SK-N-SH treated with all-trans-retinoic acid at 6 μM for 48 hours (cell line): Measurements from ENCODE around the gene CNTROB.
"Not testable (repeated sequence)": the region's sequence is repeated elsewhere in the genome, so short reads cannot be mapped to it uniquely, and the experiment has no call there.

Experiments
- ATAC-seq: fragments of 200-7000 bp; cut with Tn5 transposase; 3 replicates; pipeline ENCODE4 v1.9.1; 2020; ENCODE audit warnings: mild to moderate bottlenecking, moderate library complexity
- ARNTL ChIP-seq: fragments of 450-650 bp; formaldehyde crosslinking; IDR thresholded peaks from 2 replicates; pipeline ENCODE4 v1.5.0; 2020; ENCODE audit warnings: low read depth, mild to moderate bottlenecking, moderate library complexity, borderline replicate concordance
- BACH2 ChIP-seq: fragments of 250-450 bp; sonication (Bioruptor Pico); IDR thresholded peaks from 2 replicates; pipeline ENCODE4 v1.9.0; 2021; ENCODE audit warnings: mild to moderate bottlenecking, borderline replicate concordance
- CREB5 ChIP-seq: fragments of 250-450 bp; sonication (Bioruptor Pico); IDR thresholded peaks from 2 replicates; pipeline ENCODE4 v1.5.1; 2020; ENCODE audit warnings: low read depth, mild to moderate bottlenecking, moderate library complexity
- CSDC2 ChIP-seq: fragments of 250-450 bp; sonication (Bioruptor Pico); IDR thresholded peaks from 2 replicates; pipeline ENCODE4 v1.5.0; 2020; ENCODE audit warnings: mild to moderate bottlenecking, moderate library complexity
- CSRNP3 ChIP-seq: fragments of 250-450 bp; sonication (Bioruptor Pico); IDR thresholded peaks from 2 replicates; pipeline ENCODE4 v1.5.1; 2021; ENCODE audit warnings: mild to moderate bottlenecking, moderate library complexity
- ESRRG ChIP-seq: fragments of 250-450 bp; sonication (Bioruptor Pico); IDR thresholded peaks from 2 replicates; pipeline ENCODE4 v1.6.1; 2021; ENCODE audit warnings: mild to moderate bottlenecking
- GLIS3 ChIP-seq: fragments of 250-450 bp; sonication (Bioruptor Pico); IDR thresholded peaks from 2 replicates; pipeline ENCODE4 v1.5.0; 2020; ENCODE audit warnings: mild to moderate bottlenecking, moderate library complexity
- ISL1 ChIP-seq: fragments of 250-450 bp; sonication (Bioruptor Pico); IDR thresholded peaks from 2 replicates; pipeline ENCODE4 v2.1.2; 2022; ENCODE audit warnings: mild to moderate bottlenecking, moderate library complexity
- OSR1 ChIP-seq: fragments of 250-450 bp; sonication (Bioruptor Pico); IDR thresholded peaks from 2 replicates; pipeline ENCODE4 v1.8.0; 2022; ENCODE audit warnings: moderate library complexity, mild to moderate bottlenecking, inconsistent platforms
- PATZ1 ChIP-seq: fragments of 250-450 bp; sonication (Bioruptor Pico); IDR thresholded peaks from 2 replicates; pipeline ENCODE4 v1.8.0; 2020; ENCODE audit warnings: mild to moderate bottlenecking, moderate library complexity, borderline replicate concordance
- POU6F1 ChIP-seq: fragments of 250-450 bp; sonication (Bioruptor Pico); IDR thresholded peaks from 2 replicates; pipeline ENCODE4 v1.8.0; 2021; ENCODE audit warnings: low read depth, mild to moderate bottlenecking, moderate library complexity, borderline replicate concordance
- PPARA ChIP-seq: fragments of 250-450 bp; sonication (Bioruptor Pico); IDR thresholded peaks from 2 replicates; pipeline ENCODE4 v1.5.0; 2020; ENCODE audit warnings: mild to moderate bottlenecking, borderline replicate concordance
- RARB ChIP-seq: fragments of 250-450 bp; sonication (Bioruptor Pico); IDR thresholded peaks from 2 replicates; pipeline ENCODE4 v1.8.0; 2021; ENCODE audit warnings: mild to moderate bottlenecking, moderate library complexity
- SNAI2 ChIP-seq: fragments of 250-450 bp; sonication (Bioruptor Pico); IDR thresholded peaks from 2 replicates; pipeline ENCODE4 v1.5.0; 2020; ENCODE audit warnings: mild to moderate bottlenecking, moderate library complexity
- TCF4 ChIP-seq: fragments of 250-450 bp; sonication (Bioruptor Pico); IDR thresholded peaks from 2 replicates; pipeline ENCODE4 v1.8.0; 2021; ENCODE audit warnings: mild to moderate bottlenecking, moderate library complexity, borderline replicate concordance
- TSHZ2 ChIP-seq: fragments of 250-450 bp; sonication (Bioruptor Pico); IDR thresholded peaks from 2 replicates; pipeline ENCODE4 v1.5.0; 2020; ENCODE audit warnings: mild to moderate bottlenecking, moderate library complexity
- ZC3H10 ChIP-seq: fragments of 250-450 bp; sonication (Bioruptor Pico); IDR thresholded peaks from 2 replicates; pipeline ENCODE4 v1.5.1; 2021; ENCODE audit warnings: mild to moderate bottlenecking, moderate library complexity
- ZFP3 ChIP-seq: fragments of 250-450 bp; sonication (Bioruptor Pico); IDR thresholded peaks from 2 replicates; pipeline ENCODE4 v1.5.0; 2020; ENCODE audit warnings: mild to moderate bottlenecking, moderate library complexity
- ZFP30 ChIP-seq: fragments of 450-650 bp; formaldehyde crosslinking; IDR thresholded peaks from 2 replicates; pipeline ENCODE4 v1.5.0; 2022; ENCODE audit warnings: mild to moderate bottlenecking, moderate library complexity
- ZNF565 ChIP-seq: fragments of 450-650 bp; formaldehyde crosslinking; conservative IDR thresholded peaks from 2 replicates; pipeline ENCODE4 v1.5.0; 2020; ENCODE audit warnings: low read depth, mild to moderate bottlenecking, moderate library complexity
- ZNF8 ChIP-seq: fragments of 450-650 bp; formaldehyde crosslinking; IDR thresholded peaks from 2 replicates; pipeline ENCODE4 v1.5.0; 2020; ENCODE audit warnings: mild to moderate bottlenecking, moderate library complexity

Gene CNTROB

GRCh38 chr17:7947651-7948050 lies 15.6 kb downstream of the CNTROB start:
- TF ChIP-seq ZFP3 (CRISPR knock-in tag), result no peak
- no peak for TF ChIP-seq PATZ1 (CRISPR knock-in tag)
- no peak for TF ChIP-seq CSRNP3 (CRISPR knock-in tag)
- TF ChIP-seq TSHZ2 (CRISPR knock-in tag), result no peak
- no peak for TF ChIP-seq GLIS3
- TF ChIP-seq ESRRG (CRISPR knock-in tag), result no peak
- no peak for TF ChIP-seq ZNF8
- TF ChIP-seq SNAI2, result no peak
- no peak for TF ChIP-seq BACH2
- TF ChIP-seq ZC3H10 (CRISPR knock-in tag), result no peak
- no peak for TF ChIP-seq RARB (CRISPR knock-in tag)
- TF ChIP-seq ARNTL, result no peak
- no peak for TF ChIP-seq ISL1 (CRISPR knock-in tag)
- TF ChIP-seq ZFP30, result no peak

GRCh38 chr17:7950578-7950977 lies 18.6 kb downstream of the CNTROB start:
- TF ChIP-seq RARB (CRISPR knock-in tag), result no peak
- TF ChIP-seq ZC3H10 (CRISPR knock-in tag), result no peak
- TF ChIP-seq SNAI2, result no peak
- TF ChIP-seq BACH2, result no peak
- no peak for TF ChIP-seq ZNF565 (CRISPR knock-in tag)
- TF ChIP-seq POU6F1 (CRISPR knock-in tag), result no peak
- no peak for TF ChIP-seq CSDC2
- no peak for ATAC-seq

More at GRCh38 chr17:7947651-7948050, 15.6 kb downstream of the CNTROB start:
- no peak for ATAC-seq

GRCh38 chr17:7951143-7951792 lies 19.3 kb downstream of the CNTROB start:
- no peak for TF ChIP-seq ZFP3 (CRISPR knock-in tag)
- TF ChIP-seq RARB (CRISPR knock-in tag), result no peak
- no peak for TF ChIP-seq CREB5 (CRISPR knock-in tag)
- TF ChIP-seq PATZ1 (CRISPR knock-in tag), result no peak
- no peak for TF ChIP-seq PPARA (CRISPR knock-in tag)
- TF ChIP-seq CSDC2, result no peak
- no peak for TF ChIP-seq ZC3H10 (CRISPR knock-in tag)
- no peak for TF ChIP-seq CSRNP3 (CRISPR knock-in tag)
- no peak for TF ChIP-seq TCF4 (CRISPR knock-in tag)
- no peak for TF ChIP-seq OSR1 (CRISPR knock-in tag)
- no peak for ATAC-seq

- not testable (repeated sequence) for ATAC-seq
These were observed 21.3 kb downstream of the CNTROB start for GRCh38 chr17:7953266-7953665.
